ENCODE data around the gene TGFB2. TPM values are rescaled to one million over a fixed set of nuclear protein-coding genes. Genes with fewer than 3 reads are reported as not detected.

Gene TGFB2
- total RNA-seq, 2 donors from 2014 or later: 2.7 to 4.0 TPM

GRCh38 chr1:218324226-218324580, 20.9 kb upstream of the TGFB2 start:
- no peak for ATAC-seq
- intact Hi-C loops (cut with DNase I): no loop called here
- DNase-seq: no peak

GRCh38 chr1:218328769-218329168, 16.4 kb upstream of the TGFB2 start:
- intact Hi-C loops (cut with DNase I): no loop called here
- ATAC-seq: no peak
- no peak for DNase-seq

- ATAC-seq: peak in 1 of 2 donors; percentile 38
- intact Hi-C loops (cut with DNase I): loop anchor here in 1 of 2 donors (5.0 to 10.0 kb wide), 4 partner anchors 737 to 1335 kb away; no protein-coding TSS in a partner anchor
- no peak for DNase-seq
Measured at GRCh38 chr1:218330043-218330623, 15.0 kb upstream of the TGFB2 start.

GRCh38 chr1:218332416-218332815, 12.7 kb upstream of the TGFB2 start:
- ATAC-seq (no peak), DNase-seq (no peak)
- intact Hi-C loops (cut with DNase I): loop anchor here in 1 of 2 donors (5.0 to 10.0 kb wide), 4 partner anchors 735 to 1332 kb away; no protein-coding TSS in a partner anchor

- DNase-seq: no peak
- intact Hi-C loops (cut with DNase I): loop anchor here in 1 of 2 donors (5.0 to 10.0 kb wide), 4 partner anchors 1078 to 1476 kb away; no protein-coding TSS in a partner anchor
- no peak for ATAC-seq
Measured at GRCh38 chr1:218336328-218336727, 8.8 kb upstream of the TGFB2 start.

- DNase-seq (no peak), ATAC-seq (no peak)
- intact Hi-C loops (cut with DNase I): loop anchor here in 1 of 2 donors (5.0 to 10.0 kb wide), 4 partner anchors 1075 to 1473 kb away; no protein-coding TSS in a partner anchor
Measured at GRCh38 chr1:218339267-218339831, 5.8 kb upstream of the TGFB2 start.

GRCh38 chr1:218341325-218341724, 3.8 kb upstream of the TGFB2 start:
- ATAC-seq (no peak), DNase-seq (no peak)
- intact Hi-C loops (cut with DNase I): loop anchor here (5.0 to 10.0 kb wide), 5 partner anchors 123 to 833 kb away; partner anchors contain the start of gene LYPLAL1 (in 1 of the 2)

- DNase-seq: no peak
Measured at GRCh38 chr1:218342091-218342490, 3.0 kb upstream of the TGFB2 start.

GRCh38 chr1:218345673-218346390, 696 bp downstream of the TGFB2 start:
- ATAC-seq: peak; percentile 83 to 85
- intact Hi-C loops (cut with DNase I): loop anchor here (10.0 kb wide), 4 partner anchors 119 to 829 kb away; partner anchors contain the start of gene LYPLAL1 (in 1 of the 2)
- peak; percentile 77 for DNase-seq

More at GRCh38 chr1:218342091-218342490, 3.0 kb upstream of the TGFB2 start:
- intact Hi-C loops (cut with DNase I): loop anchor here (5.0 to 10.0 kb wide), 5 partner anchors 123 to 833 kb away; partner anchors contain the start of gene LYPLAL1 (in 1 of the 2)
- no peak for ATAC-seq

- peak; percentile 29 for DNase-seq
- peak in 1 of 2 donors; percentile 6 for ATAC-seq
- intact Hi-C loops (cut with DNase I): loop anchor here (10.0 kb wide), 4 partner anchors 118 to 828 kb away; partner anchors contain the start of gene LYPLAL1 (in 1 of the 2)
Measured at GRCh38 chr1:218346391-218347204, 1.5 kb downstream of the TGFB2 start.

- intact Hi-C loops (cut with DNase I): loop anchor here (10.0 kb wide), 4 partner anchors 117 to 827 kb away; partner anchors contain the start of gene LYPLAL1 (in 1 of the 2)
- no peak for ATAC-seq
- DNase-seq: no peak
Measured at GRCh38 chr1:218347336-218347722, 2.2 kb downstream of the TGFB2 start.

- ATAC-seq (peak in 1 of 2 donors; percentile 10), DNase-seq (no peak)
- intact Hi-C loops (cut with DNase I): loop anchor here (10.0 kb wide), 4 partner anchors 117 to 827 kb away; partner anchors contain the start of gene LYPLAL1 (in 1 of the 2)
Measured at GRCh38 chr1:218347723-218348627, 2.8 kb downstream of the TGFB2 start.

- ATAC-seq (no peak), DNase-seq (no peak)
- intact Hi-C loops (cut with DNase I): loop anchor here (10.0 kb wide), 4 partner anchors 116 to 826 kb away; partner anchors contain the start of gene LYPLAL1 (in 1 of the 2)
Measured at GRCh38 chr1:218348628-218349071, 3.5 kb downstream of the TGFB2 start.

GRCh38 chr1:218349348-218350034, 4.4 kb downstream of the TGFB2 start:
- ATAC-seq: no peak
- no peak for DNase-seq
- intact Hi-C loops (cut with DNase I): loop anchor here (10.0 kb wide), 4 partner anchors 115 to 825 kb away; partner anchors contain the start of gene LYPLAL1 (in 1 of the 2)

GRCh38 chr1:218350035-218350525, 4.9 kb downstream of the TGFB2 start:
- intact Hi-C loops (cut with DNase I): no loop called here
- no peak for ATAC-seq
- no peak for DNase-seq

- ATAC-seq: no peak
- intact Hi-C loops (cut with DNase I): no loop called here
- DNase-seq: no peak
Measured at GRCh38 chr1:218350801-218351266, 5.7 kb downstream of the TGFB2 start.

Data from left cardiac atrium (tissue), 4 donors.